Stimulated activated naive CD8-positive, alpha-beta T cell treated with anti-CD3 and anti-CD28 coated beads, Interleukin-15, Interleukin-2, amounts not matched to agents 100 ng/mL and 50 ng/mL, for 24 hours (primary cell): ENCODE measurements around the gene RET.

Experiments used
- H3K27ac Mint-ChIP-seq: one replicate; pipeline ENCODE4 v1.8.0; 2021; ENCODE audit warnings: mild to moderate bottlenecking, mixed read lengths
- H3K27me3 Mint-ChIP-seq: one replicate; pipeline ENCODE4 v1.8.0; 2021; ENCODE audit warnings: mixed read lengths
- H3K36me3 Mint-ChIP-seq: one replicate; pipeline ENCODE4 v1.8.0; 2021; ENCODE audit warnings: low read depth, mixed read lengths
- H3K4me1 Mint-ChIP-seq: one replicate; pipeline ENCODE4 v1.8.0; 2021; ENCODE audit warnings: low read depth, mixed read lengths
- H3K4me3 Mint-ChIP-seq: one replicate; pipeline ENCODE4 v1.8.0; 2021; ENCODE audit warnings: mild to moderate bottlenecking, mixed read lengths
- H3K9me3 Mint-ChIP-seq: one replicate; pipeline ENCODE4 v1.8.0; 2021; ENCODE audit warnings: mixed read lengths

The RET gene

DNA sequence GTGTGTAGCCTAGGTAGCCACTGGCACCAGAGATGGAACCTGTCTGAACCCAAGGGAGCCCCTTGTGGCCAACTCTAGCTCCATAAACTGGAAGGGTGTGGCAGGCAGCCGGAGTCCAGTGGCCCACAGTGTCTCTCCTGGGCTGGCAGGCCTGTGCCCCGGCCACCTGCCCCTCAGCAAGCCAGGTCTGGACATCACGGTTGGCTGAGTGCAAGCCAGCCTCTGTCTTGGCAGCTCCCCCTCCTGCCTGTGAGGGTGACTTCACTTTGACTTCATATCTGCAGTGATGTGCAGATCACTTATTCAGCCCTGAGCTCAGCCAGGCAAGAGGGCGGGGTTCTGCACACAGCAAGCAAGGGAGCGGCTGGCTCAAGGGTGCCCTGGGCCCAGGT, 1.3 kb upstream of the RET start:
- H3K27me3 Mint-ChIP-seq: peaks cover 29% of the 10 kb centered on the region
- H3K27ac Mint-ChIP-seq: no peak overlapping the region
- peaks cover 3% of the 10 kb centered on the region for H3K4me1 Mint-ChIP-seq
- no peaks in the 10 kb centered on the region for H3K36me3 Mint-ChIP-seq
- H3K9me3 Mint-ChIP-seq: no peaks in the 10 kb centered on the region
- H3K4me3 Mint-ChIP-seq: no peak overlapping the region

DNA sequence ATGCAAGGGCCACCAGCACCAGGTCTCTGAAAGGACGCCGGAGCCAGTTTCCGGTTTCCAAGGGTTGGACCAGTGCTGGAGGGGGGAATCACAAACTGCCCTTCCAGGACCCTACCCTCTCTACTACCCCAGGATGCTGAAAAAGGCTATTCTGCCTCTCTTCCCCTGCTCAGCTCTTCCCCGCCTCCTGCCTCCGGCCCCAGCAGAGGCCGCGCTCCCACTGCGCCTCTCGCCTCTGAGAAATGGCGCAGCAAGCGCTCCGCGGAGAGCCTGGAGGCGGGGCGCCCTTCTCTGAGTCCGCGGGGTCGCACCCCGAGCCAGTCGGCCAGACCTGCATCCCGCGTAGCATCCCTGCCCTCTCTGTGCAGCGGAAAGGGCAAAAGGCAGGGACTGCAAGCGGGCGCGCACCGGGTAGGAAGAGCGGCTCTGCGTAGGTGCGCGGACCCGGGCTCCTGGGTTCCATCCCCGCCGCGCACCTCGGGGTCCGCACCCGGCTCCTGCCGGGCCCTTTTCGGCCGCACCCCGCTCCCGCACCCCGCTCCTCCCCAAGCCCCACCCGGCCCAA, 476 bp upstream of the RET start:
- no peaks in the 10 kb centered on the region for H3K9me3 Mint-ChIP-seq
- no peak overlapping the region for H3K4me3 Mint-ChIP-seq
- H3K4me1 Mint-ChIP-seq: peaks cover 3% of the 10 kb centered on the region
- no peaks in the 10 kb centered on the region for H3K36me3 Mint-ChIP-seq
- no peak overlapping the region for H3K27ac Mint-ChIP-seq
- H3K27me3 Mint-ChIP-seq: peaks cover 29% of the 10 kb centered on the region

DNA sequence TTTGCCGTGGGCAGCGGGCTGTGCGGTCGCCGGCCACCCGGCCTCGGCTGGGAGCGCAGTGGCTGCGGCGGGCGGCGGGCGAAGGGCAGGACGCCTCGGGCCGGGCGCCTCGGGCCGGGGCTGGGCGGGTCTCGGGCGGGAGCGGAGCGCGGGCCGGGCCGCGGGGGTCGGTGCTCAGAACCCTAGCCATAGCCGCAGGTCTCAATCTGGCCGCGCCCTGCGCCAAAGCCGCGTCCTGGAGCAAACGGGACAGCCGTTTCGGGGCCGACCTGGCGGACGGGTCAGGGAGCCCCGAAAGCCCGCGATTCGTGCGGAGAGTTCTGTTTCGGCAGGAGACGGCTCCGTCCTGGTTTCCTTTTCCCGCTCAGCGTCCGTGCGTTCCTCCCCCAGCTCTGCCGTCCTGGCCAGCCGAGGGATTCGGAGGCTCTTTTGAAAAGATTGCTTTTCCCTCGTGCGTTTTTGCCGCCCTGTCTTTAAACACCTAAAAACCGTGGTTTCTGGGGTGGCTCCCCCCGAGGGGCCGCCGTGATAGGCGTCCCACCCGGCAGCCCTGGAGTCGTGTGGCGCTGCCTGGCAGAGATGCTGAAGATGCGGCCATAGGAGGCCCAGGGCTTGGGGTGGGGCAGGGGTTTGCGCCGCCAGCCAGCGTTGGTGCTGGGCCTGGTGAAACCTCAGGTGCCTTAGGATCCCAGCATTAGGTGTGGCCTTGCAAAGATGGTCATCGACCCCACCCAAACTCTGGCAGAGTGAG, 727 bp downstream of the RET start:
- H3K27me3 Mint-ChIP-seq: peaks cover 29% of the 10 kb centered on the region
- no peaks in the 10 kb centered on the region for H3K36me3 Mint-ChIP-seq
- H3K27ac Mint-ChIP-seq: no peak overlapping the region
- peaks cover 3% of the 10 kb centered on the region for H3K4me1 Mint-ChIP-seq
- no peaks in the 10 kb centered on the region for H3K9me3 Mint-ChIP-seq
- H3K4me3 Mint-ChIP-seq: peak overlapping the region; percentile 39

DNA sequence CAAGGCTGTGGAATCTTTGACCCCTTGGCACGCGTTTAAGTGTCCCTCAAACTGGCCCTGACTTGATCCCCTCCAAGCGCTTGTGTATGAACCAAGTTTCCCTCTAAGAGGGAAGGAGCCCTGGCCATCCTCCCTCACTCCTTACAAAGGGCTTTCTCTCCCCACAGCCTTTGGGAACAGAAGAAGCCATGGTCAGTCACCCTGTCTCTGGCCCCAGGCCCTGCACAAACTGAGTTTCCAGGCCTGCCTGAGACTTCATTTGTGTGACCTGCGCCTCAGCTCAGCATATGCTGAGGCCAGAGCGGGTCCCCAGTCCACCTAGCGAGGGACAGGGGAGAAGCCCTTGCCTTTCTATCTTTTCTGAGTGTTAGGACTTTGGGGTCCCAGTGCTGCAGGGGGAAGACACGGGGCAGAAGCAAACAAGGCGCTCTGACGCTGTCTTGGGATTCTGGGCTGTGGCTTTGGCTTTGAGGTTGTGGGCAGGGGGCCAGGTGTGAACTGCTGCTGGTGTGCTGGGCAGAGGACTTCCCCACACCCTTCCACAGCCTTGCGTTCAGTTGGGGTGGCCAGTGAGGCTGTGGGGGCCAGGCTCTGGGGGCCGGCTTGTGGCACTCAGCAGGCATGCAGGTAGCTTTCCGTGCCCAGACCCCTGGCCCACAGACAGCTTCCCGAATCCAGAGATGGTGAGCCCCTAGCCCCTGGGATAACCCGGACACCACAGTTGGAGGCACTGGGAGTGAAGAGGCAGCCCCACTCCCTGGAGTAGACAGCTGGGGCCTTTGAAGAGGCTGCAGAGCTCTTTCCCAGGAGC, 1.5 kb downstream of the RET start:
- no peaks in the 10 kb centered on the region for H3K9me3 Mint-ChIP-seq
- H3K27ac Mint-ChIP-seq: no peak overlapping the region
- H3K27me3 Mint-ChIP-seq: peaks cover 29% of the 10 kb centered on the region
- H3K4me3 Mint-ChIP-seq: peak overlapping the region; percentile 5
- no peaks in the 10 kb centered on the region for H3K36me3 Mint-ChIP-seq
- peaks cover 3% of the 10 kb centered on the region for H3K4me1 Mint-ChIP-seq

DNA sequence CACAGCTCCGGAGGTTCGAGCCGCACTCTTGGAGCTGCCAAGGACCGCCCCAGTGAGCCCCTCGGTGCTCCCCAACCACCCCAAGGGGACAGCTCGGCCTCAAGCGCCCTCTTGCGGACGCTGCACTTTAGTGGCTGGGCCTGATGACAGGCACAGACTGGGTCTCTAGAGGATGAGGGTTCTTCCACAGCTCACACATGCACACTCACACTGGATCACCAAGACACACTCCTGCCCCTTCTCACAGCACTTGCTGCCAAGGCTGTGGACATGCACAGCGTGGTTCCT, 2.1 kb downstream of the RET start:
- no peaks in the 10 kb centered on the region for H3K36me3 Mint-ChIP-seq
- no peak overlapping the region for H3K4me3 Mint-ChIP-seq
- H3K27me3 Mint-ChIP-seq: peaks cover 29% of the 10 kb centered on the region
- H3K4me1 Mint-ChIP-seq: peaks cover 3% of the 10 kb centered on the region
- H3K27ac Mint-ChIP-seq: no peak overlapping the region
- no peaks in the 10 kb centered on the region for H3K9me3 Mint-ChIP-seq

DNA sequence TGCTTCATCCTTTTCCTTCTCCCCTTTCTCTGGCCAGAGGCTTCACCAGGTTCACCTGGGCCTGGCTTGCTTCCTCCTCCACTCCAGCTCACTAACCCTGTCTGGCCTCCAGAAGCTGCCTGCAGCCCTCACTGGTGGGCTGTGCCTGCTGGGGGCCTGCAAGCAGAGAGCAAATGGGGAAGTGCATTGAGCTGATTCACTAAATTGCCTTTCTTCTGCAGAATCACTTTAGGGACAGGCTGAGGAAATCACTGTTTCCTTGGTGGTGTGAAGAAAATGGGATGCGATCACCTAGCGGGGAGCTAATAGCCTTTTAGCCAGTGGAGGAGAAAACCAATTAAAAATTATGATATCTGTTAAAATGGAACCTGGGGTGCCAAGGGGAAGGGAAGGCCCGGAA, 3.0 kb downstream of the RET start:
- Mint-ChIP-seq H3K4me3 (no peak overlapping the region), H3K36me3 (no peaks in the 10 kb centered on the region), H3K9me3 (no peaks in the 10 kb centered on the region), H3K27ac (no peak overlapping the region), H3K27me3 (peaks cover 34% of the 10 kb centered on the region), H3K4me1 (peaks cover 3% of the 10 kb centered on the region)

DNA sequence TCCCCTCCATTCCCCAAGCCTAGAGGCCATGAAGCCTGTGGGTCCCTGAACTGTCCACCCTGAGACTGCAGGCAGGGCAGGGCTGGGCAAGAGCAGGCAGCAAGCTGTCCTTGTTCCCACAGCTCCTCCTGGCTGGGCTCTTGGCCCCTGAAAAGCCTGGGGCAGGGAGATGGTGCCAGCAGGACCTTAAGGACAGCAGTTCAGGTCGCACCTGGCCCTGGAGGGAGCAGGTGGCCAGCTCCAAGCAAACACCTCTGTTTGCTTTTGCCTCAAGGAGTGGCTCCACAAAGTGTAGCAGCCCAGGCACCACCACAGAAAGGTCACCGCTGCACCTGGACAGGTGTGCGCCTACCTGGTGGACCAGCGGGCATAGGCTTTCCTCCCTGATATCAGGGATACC, 5.2 kb downstream of the RET start:
- H3K36me3 Mint-ChIP-seq: no peaks in the 10 kb centered on the region
- H3K27ac Mint-ChIP-seq: no peak overlapping the region
- peaks cover 3% of the 10 kb centered on the region for H3K4me1 Mint-ChIP-seq
- H3K9me3 Mint-ChIP-seq: no peaks in the 10 kb centered on the region
- peaks cover 23% of the 10 kb centered on the region for H3K27me3 Mint-ChIP-seq
- no peak overlapping the region for H3K4me3 Mint-ChIP-seq

DNA sequence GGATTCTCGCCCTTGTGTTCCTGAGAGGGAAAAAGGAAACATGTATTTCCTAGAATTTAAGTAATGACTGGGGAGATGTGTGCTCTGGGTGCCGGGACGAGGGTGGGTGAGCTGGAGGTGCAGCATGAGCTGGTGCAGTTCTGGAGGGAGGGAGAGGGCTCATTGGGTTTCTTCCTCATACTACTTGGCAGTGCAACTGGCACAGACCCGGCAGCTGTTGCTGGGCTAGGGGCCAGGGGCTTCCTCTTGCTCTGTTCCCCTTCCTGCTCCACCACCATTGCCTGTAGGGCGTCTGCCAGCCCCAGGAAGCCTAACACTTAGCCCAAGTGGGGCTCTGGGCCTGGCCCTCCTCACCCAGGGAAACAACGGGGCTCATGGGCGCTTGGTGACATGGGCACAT, 5.9 kb downstream of the RET start:
- no peaks in the 10 kb centered on the region for H3K9me3 Mint-ChIP-seq
- no peaks in the 10 kb centered on the region for H3K36me3 Mint-ChIP-seq
- no peak overlapping the region for H3K27ac Mint-ChIP-seq
- H3K4me3 Mint-ChIP-seq: no peak overlapping the region
- peaks cover 20% of the 10 kb centered on the region for H3K27me3 Mint-ChIP-seq
- peaks cover under 1% of the 10 kb centered on the region for H3K4me1 Mint-ChIP-seq

DNA sequence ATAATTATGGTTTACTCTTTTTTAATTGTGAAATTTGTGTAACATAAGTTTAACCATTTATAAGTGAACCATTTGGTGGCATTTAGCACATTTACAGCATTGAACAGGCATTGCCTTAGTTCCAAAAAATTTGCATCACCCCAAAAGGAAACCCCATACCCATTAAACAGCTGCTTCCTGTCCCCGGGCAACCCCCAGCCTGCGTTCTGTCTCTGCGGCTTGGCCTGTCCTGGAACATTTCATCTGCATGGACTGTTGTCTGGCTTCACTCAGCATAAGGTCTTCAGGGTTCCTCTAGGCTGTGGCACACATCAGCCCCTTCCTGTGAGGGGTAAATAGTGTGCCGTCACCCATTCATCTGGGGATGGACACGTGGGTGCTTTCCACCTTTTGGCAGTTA, 6.9 kb downstream of the RET start:
- Mint-ChIP-seq H3K27ac (no peak overlapping the region), H3K4me1 (no peaks in the 10 kb centered on the region), H3K4me3 (no peak overlapping the region), H3K9me3 (no peaks in the 10 kb centered on the region), H3K36me3 (no peaks in the 10 kb centered on the region), H3K27me3 (peaks cover 12% of the 10 kb centered on the region)

DNA sequence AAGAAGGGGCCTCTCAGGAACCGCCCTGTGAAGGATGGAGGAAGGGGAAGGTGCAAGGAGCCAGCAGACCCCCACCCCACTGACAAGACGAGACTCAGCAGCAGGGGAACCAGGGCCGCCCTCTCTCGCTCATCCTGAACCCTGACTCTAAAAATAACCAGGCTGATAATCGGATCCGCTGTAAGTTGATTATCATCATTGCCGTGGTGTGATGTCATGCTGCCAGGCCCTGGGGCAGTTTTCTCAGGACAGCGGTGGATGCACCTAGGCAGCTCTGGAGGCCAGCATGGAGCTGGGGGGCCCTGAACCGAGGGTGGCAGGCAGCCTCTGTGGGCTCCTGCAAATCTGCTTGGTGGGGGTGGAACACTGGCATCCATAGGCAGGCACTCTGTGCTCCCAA, 7.9 kb downstream of the RET start:
- Mint-ChIP-seq H3K27me3 (peaks cover 5% of the 10 kb centered on the region), H3K36me3 (no peaks in the 10 kb centered on the region), H3K4me1 (no peaks in the 10 kb centered on the region), H3K4me3 (no peak overlapping the region), H3K27ac (no peak overlapping the region), H3K9me3 (no peaks in the 10 kb centered on the region)

DNA sequence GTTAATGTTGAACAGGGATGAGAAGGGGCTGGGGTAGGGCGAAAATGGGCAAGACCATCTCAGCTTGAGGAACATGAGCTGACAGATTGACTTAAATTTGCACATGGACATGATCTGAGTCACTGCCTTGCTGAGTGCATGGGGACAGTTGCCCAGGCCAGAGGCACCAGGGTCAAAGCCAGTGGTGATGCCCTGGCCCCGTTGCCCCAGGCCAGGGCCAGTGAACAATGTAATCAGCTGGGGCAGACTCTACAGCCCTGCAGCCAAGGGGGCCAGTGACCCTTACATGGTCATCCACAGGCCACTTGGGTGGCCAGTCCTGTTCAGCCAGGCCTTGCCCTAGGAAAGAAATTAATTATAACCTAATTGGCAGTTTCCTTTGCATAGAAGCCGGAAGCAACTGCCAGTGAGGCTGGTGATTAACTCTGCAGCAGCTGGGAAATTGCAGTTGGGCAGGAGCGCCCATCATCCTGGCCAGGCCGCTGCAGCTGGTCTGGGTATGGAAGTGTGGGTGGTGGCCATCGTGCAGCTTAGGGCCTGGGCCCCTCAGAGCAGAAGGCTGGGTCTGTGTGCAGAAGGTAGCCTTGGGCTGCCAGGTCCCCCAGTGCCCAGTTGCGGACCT, 9.6 kb downstream of the RET start:
- Mint-ChIP-seq H3K36me3 (no peaks in the 10 kb centered on the region), H3K4me1 (no peaks in the 10 kb centered on the region), H3K4me3 (no peak overlapping the region), H3K27ac (no peak overlapping the region), H3K9me3 (no peaks in the 10 kb centered on the region), H3K27me3 (peaks cover 5% of the 10 kb centered on the region)

DNA sequence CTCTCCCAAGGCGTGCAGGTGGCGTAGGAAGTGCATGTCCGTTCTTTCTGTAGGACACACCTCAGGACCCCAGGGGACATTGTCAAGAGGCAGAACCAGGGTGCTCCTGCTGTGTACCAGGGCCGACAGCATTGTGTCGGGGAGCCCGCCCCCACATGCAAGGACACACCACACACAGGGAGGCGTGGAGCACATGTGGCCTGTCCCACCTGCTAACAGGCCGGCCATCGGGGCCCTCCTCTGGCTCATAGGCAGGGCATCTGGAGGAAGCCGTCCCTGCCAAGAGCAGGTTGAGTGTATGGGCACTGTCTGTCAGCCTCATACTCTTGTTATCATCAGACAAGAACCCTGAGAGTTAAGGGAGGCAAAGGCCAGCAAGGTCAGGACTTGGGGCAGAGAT, 12.7 kb downstream of the RET start:
- no peak overlapping the region for H3K27ac Mint-ChIP-seq
- no peaks in the 10 kb centered on the region for H3K36me3 Mint-ChIP-seq
- H3K4me1 Mint-ChIP-seq: no peaks in the 10 kb centered on the region
- H3K4me3 Mint-ChIP-seq: no peak overlapping the region
- H3K9me3 Mint-ChIP-seq: no peaks in the 10 kb centered on the region
- H3K27me3 Mint-ChIP-seq: peaks cover 3% of the 10 kb centered on the region

DNA sequence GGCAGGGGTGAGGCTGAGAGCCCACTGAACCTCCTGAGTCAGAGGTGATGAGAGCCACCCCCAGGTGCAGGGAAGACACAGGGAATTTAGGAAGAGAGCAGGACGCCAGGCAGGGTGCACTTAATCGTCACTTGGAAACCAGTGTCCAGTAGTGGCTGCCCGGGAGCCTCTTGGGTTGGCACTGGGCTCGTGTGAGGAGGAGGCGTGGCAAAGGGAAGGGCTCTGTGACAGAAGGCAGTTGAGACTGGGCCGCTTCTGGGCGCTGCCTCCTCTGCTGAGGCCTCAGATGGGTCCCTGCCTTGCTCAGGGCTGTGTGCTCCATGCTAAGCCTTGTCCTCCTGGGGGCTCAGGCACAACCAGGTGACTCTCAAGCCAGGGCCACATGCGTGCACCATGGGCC, 13.3 kb downstream of the RET start:
- H3K27me3 Mint-ChIP-seq: peaks cover 3% of the 10 kb centered on the region
- no peaks in the 10 kb centered on the region for H3K36me3 Mint-ChIP-seq
- H3K27ac Mint-ChIP-seq: no peak overlapping the region
- H3K4me1 Mint-ChIP-seq: no peaks in the 10 kb centered on the region
- no peak overlapping the region for H3K4me3 Mint-ChIP-seq
- no peaks in the 10 kb centered on the region for H3K9me3 Mint-ChIP-seq

DNA sequence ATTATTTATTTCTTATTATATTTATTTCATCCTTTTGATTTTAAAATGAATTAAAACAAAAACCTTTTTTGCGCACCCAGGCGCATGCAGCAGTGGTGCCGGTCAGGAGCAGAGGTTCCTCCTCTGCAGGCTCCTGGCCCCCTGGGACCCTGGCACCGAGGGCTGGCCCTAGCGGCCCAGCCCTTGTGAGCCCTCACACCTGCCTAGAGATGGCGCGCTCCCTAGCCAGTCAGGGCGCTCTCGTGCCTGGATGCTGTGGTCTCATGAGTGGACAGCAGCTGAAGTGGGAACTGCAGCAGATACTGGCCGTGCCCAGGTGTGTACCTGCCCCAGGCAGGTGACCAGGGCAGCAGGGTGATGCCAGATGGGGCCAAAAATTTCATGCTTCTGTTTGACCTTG, 13.8 kb downstream of the RET start:
- Mint-ChIP-seq H3K27me3 (peaks cover 3% of the 10 kb centered on the region), H3K4me3 (no peak overlapping the region), H3K36me3 (no peaks in the 10 kb centered on the region), H3K27ac (no peak overlapping the region), H3K4me1 (no peaks in the 10 kb centered on the region), H3K9me3 (no peaks in the 10 kb centered on the region)

DNA sequence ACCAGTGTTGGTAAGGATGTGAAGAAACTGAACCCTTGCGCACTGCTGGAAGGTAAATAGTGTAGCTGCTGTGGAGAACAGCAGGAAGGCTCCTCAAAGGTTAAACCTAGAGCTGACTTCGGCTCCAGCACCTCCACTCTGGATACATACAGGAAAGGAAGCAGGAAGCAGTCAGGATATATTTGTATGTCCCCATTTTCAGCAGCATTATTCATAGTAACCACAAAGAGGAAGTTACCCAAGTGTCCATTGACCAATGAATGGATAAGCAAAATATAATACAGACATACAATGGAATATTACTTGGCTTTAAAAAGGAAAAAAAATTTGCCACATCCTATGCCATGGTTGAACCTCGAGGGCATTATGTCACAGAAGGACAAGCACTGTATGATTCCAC, 15.0 kb downstream of the RET start:
- Mint-ChIP-seq H3K4me3 (no peak overlapping the region), H3K36me3 (no peaks in the 10 kb centered on the region), H3K27me3 (peaks cover 3% of the 10 kb centered on the region), H3K4me1 (no peaks in the 10 kb centered on the region), H3K27ac (no peak overlapping the region), H3K9me3 (no peaks in the 10 kb centered on the region)
